Neural progenitor cell (in vitro differentiated cells): ENCODE data around the gene EDIL3. TPM values are rescaled to one million over a fixed set of nuclear protein-coding genes. Genes with fewer than 3 reads are reported as not detected.

Source experiments
- DNase-seq: peaks from one replicate; pipeline ENCODE4 v3.0.0-alpha.2; 2016; ENCODE audit warnings: low spot score
- H2AFZ ChIP-seq: fragments of 200-600 bp; sonication (generic); replicated peaks from 2 replicates; pipeline ENCODE4 v1.6.1; 2016; ENCODE audit warnings: antibody characterized with exemption
- H3F3A ChIP-seq: fragments of 200-600 bp; sonication (generic); 2 replicates; pipeline ENCODE4 v1.6.1; 2016; ENCODE audit warnings: antibody characterized with exemption, low read depth
- H3K27ac ChIP-seq: fragments of 200-600 bp; sonication (generic); 2 replicates; pipeline ENCODE4 v1.5.1; 2016; ENCODE audit warnings: mild to moderate bottlenecking
- H3K27me3 ChIP-seq: fragments of 200-600 bp; sonication (generic); 2 replicates; pipeline ENCODE4 v1.6.1; 2016; ENCODE audit warnings: mild to moderate bottlenecking, moderate library complexity
- H3K36me3 ChIP-seq: fragments of 200-600 bp; sonication (generic); 2 replicates; pipeline ENCODE4 v1.5.1; 2016
- H3K4me1 ChIP-seq: fragments of 200-600 bp; sonication (generic); 2 replicates; pipeline ENCODE4 v1.6.1; 2016; ENCODE audit warnings: mixed run types
- H3K4me2 ChIP-seq: fragments of 200-600 bp; sonication (generic); 2 replicates; pipeline ENCODE4 v1.6.1; 2016
- H3K4me3 ChIP-seq: fragments of 200-600 bp; sonication (generic); 2 replicates; pipeline ENCODE4 v1.5.1; 2016
- H3K79me2 ChIP-seq: fragments of 200-600 bp; sonication (generic); 2 replicates; pipeline ENCODE4 v1.6.1; 2016; ENCODE audit warnings: low read depth
- H3K9ac ChIP-seq: fragments of 200-600 bp; sonication (generic); 2 replicates; pipeline ENCODE4 v1.6.1; 2016
- H3K9me3 ChIP-seq: fragments of 200-600 bp; sonication (generic); 2 replicates; pipeline ENCODE4 v1.5.1; 2016; ENCODE audit warnings: low read depth
- H4K20me1 ChIP-seq: fragments of 200-600 bp; sonication (generic); 2 replicates; pipeline ENCODE4 v1.6.1; 2016; ENCODE audit warnings: low read depth
- H3K27ac Mint-ChIP-seq: 3 replicates; pipeline ENCODE4 v1.8.0; 2021; ENCODE audit warnings: mixed read lengths
- H3K27me3 Mint-ChIP-seq: 2 replicates; pipeline ENCODE4 v1.8.0; 2022; ENCODE audit warnings: low read depth, mild to moderate bottlenecking, inconsistent platforms, moderate library complexity, mixed read lengths; ENCODE audit not compliant: insufficient read depth
- H3K36me3 Mint-ChIP-seq: 3 replicates; pipeline ENCODE4 v1.8.0; 2021; ENCODE audit warnings: mixed read lengths
- H3K4me1 Mint-ChIP-seq: 3 replicates; pipeline ENCODE4 v1.8.0; 2021; ENCODE audit warnings: mixed read lengths
- H3K4me3 Mint-ChIP-seq: 3 replicates; pipeline ENCODE4 v1.8.0; 2021; ENCODE audit warnings: mild to moderate bottlenecking, moderate library complexity, mixed read lengths
- H3K9me3 Mint-ChIP-seq: 3 replicates; pipeline ENCODE4 v1.8.0; 2020; ENCODE audit warnings: mixed read lengths
- EZH2 ChIP-seq: fragments of 200-600 bp; sonication (generic); IDR thresholded peaks from 2 replicates; pipeline ENCODE4 v1.6.1; 2017; ENCODE audit warnings: antibody characterized with exemption, mild to moderate bottlenecking, moderate library complexity
- EZH2phosphoT487 ChIP-seq: fragments of 200-600 bp; sonication (generic); IDR thresholded peaks from 2 replicates; pipeline ENCODE4 v1.6.1; 2017; ENCODE audit warnings: antibody characterized with exemption
- total RNA-seq: library from RNA; depleted of rRNA; stranded (reverse); fragments of >200 nt; gene quantifications from 2 replicates; pipeline ENCODE4 v1.2.3, GENCODE V29; 2015; ENCODE audit warnings: low replicate concordance
- TF ChIP-seq, protein P1 (sequence below): fragments of 200-600 bp; sonication (generic); IDR thresholded peaks from 2 replicates; pipeline ENCODE4 v1.5.1; 2017; ENCODE audit warnings: antibody characterized with exemption, mild to moderate bottlenecking

EDIL3 gene
- total RNA-seq, 1 donor from 2014 or later, result 13.8 TPM

DNA sequence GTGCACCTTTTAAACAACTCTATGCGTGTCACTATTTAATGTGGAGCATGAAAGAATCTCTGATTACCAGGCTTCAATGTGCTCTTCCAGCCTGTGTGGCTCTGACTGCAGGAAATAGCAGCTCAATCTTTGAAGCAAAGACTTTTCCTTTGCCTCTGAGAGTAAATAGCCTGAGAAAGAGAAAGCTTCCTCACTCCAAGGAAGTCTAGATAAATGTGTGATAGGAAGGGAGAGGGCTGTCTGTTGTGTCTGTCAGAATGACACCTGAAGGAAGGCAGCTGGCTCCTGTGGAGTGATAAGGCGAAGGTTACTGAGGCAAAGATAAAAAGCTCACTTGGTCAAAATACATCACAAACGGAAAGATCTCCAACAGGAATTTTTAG, 458.7 kb downstream of the EDIL3 start:
- Mint-ChIP-seq H3K4me3 (no peak overlapping the region), H3K36me3 (no peaks in the 10 kb centered on the region), H3K9me3 (no peaks in the 10 kb centered on the region), H3K4me1 (peaks cover 17% of the 10 kb centered on the region), H3K27me3 (no peaks in the 10 kb centered on the region), H3K27ac (no peak overlapping the region)
- TF ChIP-seq EZH2, result no peak
- no peak overlapping the region for H3K4me3 ChIP-seq
- no peaks in the 10 kb centered on the region for H4K20me1 ChIP-seq
- no peak for DNase-seq
- H3K27ac ChIP-seq, result no peak overlapping the region
- no peaks in the 10 kb centered on the region for H3K9me3 ChIP-seq
- no peak overlapping the region for H2AFZ ChIP-seq
- no peaks in the 10 kb centered on the region for H3K36me3 ChIP-seq
- no peaks in the 10 kb centered on the region for H3K27me3 ChIP-seq
- no peak overlapping the region for H3K9ac ChIP-seq
- H3K4me1 ChIP-seq, result no peaks in the 10 kb centered on the region
- H3K79me2 ChIP-seq, result no peaks in the 10 kb centered on the region
- H3F3A ChIP-seq, result no peaks in the 10 kb centered on the region
- H3K4me2 ChIP-seq, result no peak overlapping the region

DNA sequence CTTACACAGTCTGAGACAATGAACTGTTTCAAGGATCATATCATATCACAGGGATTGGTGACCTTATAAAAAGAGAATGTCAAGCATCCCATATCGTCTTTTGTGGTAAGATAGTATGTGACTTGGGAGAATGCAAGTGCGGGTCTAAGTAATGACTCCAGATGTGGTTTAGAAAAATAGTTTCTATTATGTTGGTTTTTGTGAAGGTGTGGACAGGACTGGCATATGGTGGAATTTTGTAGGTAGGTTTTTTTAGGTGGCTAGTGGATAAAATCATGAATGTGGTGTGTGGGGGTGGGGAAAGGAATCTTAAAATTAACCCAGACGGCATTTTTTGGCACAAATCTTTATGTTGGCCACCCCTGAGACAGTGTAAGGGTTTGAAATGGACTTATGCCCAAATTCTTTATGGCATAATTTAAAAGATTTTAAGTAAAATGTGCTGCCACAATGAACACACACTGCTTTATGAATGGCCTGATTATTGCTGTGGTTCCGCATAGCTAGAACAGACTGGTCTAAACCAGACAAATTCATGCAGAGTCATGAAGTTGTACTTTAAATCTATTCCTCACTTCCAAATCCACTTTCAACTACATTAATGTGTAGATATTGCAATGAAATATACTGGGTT, 459.2 kb downstream of the EDIL3 start:
- Histone ChIP-seq H3K36me3 (no peaks in the 10 kb centered on the region), H3K9me3 (no peaks in the 10 kb centered on the region), H3F3A (no peaks in the 10 kb centered on the region), H2AFZ (no peak overlapping the region), H4K20me1 (no peaks in the 10 kb centered on the region), H3K4me2 (no peak overlapping the region), H3K4me1 (no peaks in the 10 kb centered on the region), H3K27ac (no peak overlapping the region), H3K4me3 (no peak overlapping the region), H3K79me2 (no peaks in the 10 kb centered on the region), H3K27me3 (no peaks in the 10 kb centered on the region), H3K9ac (no peak overlapping the region)
- H3K27me3 Mint-ChIP-seq, result no peaks in the 10 kb centered on the region
- no peak overlapping the region for H3K4me3 Mint-ChIP-seq
- no peak for DNase-seq
- no peaks in the 10 kb centered on the region for H3K9me3 Mint-ChIP-seq
- no peak overlapping the region for H3K27ac Mint-ChIP-seq
- no peaks in the 10 kb centered on the region for H3K36me3 Mint-ChIP-seq
- H3K4me1 Mint-ChIP-seq, result peaks cover 17% of the 10 kb centered on the region
- no peak for TF ChIP-seq EZH2
- no peak for TF ChIP-seq EZH2phosphoT487
- TF ChIP-seq, protein P1, sequence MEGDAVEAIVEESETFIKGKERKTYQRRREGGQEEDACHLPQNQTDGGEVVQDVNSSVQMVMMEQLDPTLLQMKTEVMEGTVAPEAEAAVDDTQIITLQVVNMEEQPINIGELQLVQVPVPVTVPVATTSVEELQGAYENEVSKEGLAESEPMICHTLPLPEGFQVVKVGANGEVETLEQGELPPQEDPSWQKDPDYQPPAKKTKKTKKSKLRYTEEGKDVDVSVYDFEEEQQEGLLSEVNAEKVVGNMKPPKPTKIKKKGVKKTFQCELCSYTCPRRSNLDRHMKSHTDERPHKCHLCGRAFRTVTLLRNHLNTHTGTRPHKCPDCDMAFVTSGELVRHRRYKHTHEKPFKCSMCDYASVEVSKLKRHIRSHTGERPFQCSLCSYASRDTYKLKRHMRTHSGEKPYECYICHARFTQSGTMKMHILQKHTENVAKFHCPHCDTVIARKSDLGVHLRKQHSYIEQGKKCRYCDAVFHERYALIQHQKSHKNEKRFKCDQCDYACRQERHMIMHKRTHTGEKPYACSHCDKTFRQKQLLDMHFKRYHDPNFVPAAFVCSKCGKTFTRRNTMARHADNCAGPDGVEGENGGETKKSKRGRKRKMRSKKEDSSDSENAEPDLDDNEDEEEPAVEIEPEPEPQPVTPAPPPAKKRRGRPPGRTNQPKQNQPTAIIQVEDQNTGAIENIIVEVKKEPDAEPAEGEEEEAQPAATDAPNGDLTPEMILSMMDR, result no peak

DNA sequence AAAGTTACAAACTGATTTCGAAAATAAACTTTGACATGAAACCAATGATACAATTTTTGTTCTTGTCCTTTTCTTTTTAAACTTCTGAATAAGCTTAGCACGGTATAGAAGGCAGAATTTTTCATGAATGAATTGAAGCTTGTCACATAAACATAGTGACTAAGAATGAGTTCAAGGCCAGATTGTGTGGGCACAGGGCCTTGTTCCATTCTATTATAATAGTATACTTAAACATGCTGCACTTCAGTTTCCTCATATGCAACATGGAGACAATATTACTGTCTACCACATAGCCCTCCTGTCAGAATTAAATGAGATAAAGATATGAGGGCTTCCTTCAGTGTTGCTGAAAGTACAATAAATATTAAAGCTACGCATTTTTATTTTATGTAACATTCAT, 459.8 kb downstream of the EDIL3 start:
- no peak for DNase-seq

DNA sequence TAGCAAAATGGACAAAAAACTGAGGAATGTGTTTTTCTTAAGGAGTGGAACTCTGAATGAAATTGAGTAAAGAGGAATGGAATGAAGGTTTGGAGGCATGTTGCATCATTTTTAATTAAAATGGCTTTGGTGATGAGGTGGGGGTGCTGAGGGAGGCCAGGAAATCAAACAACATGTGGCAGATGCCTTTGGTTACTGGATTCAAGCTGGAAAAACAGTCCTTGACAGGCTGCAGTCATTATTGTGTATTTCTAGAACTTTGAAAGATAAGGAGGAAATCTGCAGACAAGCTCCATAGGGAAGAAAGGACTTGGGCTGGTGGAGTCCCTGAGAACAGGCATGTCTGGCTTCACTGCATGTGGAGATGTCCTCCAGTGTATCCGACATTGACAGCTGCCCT, 460.5 kb downstream of the EDIL3 start:
- Histone ChIP-seq H3K36me3 (no peaks in the 10 kb centered on the region), H2AFZ (no peak overlapping the region), H4K20me1 (no peaks in the 10 kb centered on the region), H3K4me3 (no peak overlapping the region), H3K9ac (no peak overlapping the region), H3K79me2 (no peaks in the 10 kb centered on the region), H3K27me3 (no peaks in the 10 kb centered on the region), H3K9me3 (no peaks in the 10 kb centered on the region), H3K27ac (no peak overlapping the region), H3K4me2 (no peak overlapping the region), H3F3A (no peaks in the 10 kb centered on the region), H3K4me1 (peaks cover 2% of the 10 kb centered on the region)
- DNase-seq, result no peak
- no peaks in the 10 kb centered on the region for H3K9me3 Mint-ChIP-seq
- no peak overlapping the region for H3K4me3 Mint-ChIP-seq
- H3K27me3 Mint-ChIP-seq, result no peaks in the 10 kb centered on the region
- no peak overlapping the region for H3K27ac Mint-ChIP-seq
- peaks cover 17% of the 10 kb centered on the region for H3K4me1 Mint-ChIP-seq
- no peak for TF ChIP-seq EZH2
- no peak for TF ChIP-seq EZH2phosphoT487
- TF ChIP-seq, protein P1, result no peak
- H3K36me3 Mint-ChIP-seq, result no peaks in the 10 kb centered on the region

More for the DNA sequence above, 459.8 kb downstream of the EDIL3 start:
- H3K9me3 Mint-ChIP-seq, result no peaks in the 10 kb centered on the region
- H3K4me1 Mint-ChIP-seq, result peaks cover 17% of the 10 kb centered on the region
- Histone ChIP-seq H3K4me3 (no peak overlapping the region), H3K4me1 (no peaks in the 10 kb centered on the region), H2AFZ (no peak overlapping the region), H3K79me2 (no peaks in the 10 kb centered on the region), H3K4me2 (no peak overlapping the region), H3K9ac (no peak overlapping the region), H4K20me1 (no peaks in the 10 kb centered on the region), H3K9me3 (no peaks in the 10 kb centered on the region), H3K27ac (no peak overlapping the region), H3K36me3 (no peaks in the 10 kb centered on the region), H3F3A (no peaks in the 10 kb centered on the region), H3K27me3 (no peaks in the 10 kb centered on the region)
- no peak overlapping the region for H3K4me3 Mint-ChIP-seq
- H3K27me3 Mint-ChIP-seq, result no peaks in the 10 kb centered on the region
- H3K36me3 Mint-ChIP-seq, result no peaks in the 10 kb centered on the region
- H3K27ac Mint-ChIP-seq, result no peak overlapping the region
- TF ChIP-seq EZH2phosphoT487, result no peak
